Globus pallidus (tissue), 1 donor: Measurements from ENCODE around the gene PRKN.
A peak's percentile ranks its signal among the peaks of the same experiment; 100 is the strongest.

Experiments used
- DNase-seq: peaks from one replicate; pipeline ENCODE4 v3.0.0-alpha.2; 2015; ENCODE audit warnings: low spot score

Gene PRKN

DNA sequence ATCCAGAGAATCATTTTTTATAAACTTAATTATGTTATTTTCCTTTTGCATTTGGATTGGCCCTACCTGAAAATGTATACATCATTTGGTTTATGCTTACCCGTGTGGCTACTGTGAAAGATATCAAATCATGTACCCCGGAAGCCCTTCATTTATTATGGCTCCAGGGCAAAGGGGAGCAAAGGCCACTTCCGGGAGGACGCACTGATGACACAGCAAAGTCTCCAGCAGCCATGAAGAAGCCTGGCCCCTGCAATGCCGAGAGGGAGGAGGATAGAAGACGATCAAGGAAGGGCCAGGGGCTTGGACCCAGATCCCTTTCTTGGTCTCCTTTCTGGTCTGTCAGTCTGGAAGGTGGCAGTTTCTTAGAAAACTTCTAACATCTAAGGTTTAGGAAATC, 1073.4 kb downstream of the PRKN start:
- DNase-seq = no peak

DNA sequence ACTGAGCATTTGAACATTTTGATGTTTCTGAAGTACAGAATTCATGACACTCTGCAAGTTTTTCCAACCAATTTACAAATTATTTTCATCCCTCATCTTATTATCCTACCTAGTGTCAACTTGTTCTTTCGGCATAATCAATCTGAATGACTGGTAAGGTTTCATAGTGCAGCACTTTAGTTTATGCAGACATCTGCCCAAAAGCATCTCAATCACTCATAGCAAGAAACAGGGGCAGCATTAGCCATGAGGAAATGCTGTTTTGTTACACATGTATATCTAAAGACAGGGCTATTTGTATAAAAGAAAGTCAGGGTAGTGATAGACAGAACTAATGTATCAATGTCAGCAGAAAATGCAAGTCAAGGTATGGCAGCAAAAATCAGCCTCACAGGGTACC, 1075.6 kb downstream of the PRKN start:
- DNase-seq = no peak

DNA sequence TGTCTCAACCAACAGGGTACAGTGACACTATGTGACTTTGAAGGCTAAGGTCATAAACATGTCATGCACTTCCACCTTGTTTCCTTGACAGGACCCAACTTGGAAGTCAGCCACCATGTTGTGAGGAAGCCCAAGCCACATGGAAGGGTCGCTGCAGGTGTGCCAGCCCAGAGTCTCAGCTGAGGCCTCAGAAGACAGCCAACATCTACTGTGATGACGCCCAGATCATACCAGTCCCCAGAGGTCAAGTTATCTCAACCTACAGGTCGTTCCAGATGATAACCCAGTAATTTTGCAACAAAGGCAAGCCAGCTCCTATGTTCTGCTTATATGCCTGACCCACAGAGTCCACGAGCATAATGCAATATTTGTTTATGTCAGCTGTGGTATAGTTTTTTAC, 1077.7 kb downstream of the PRKN start:
- no peak for DNase-seq

DNA sequence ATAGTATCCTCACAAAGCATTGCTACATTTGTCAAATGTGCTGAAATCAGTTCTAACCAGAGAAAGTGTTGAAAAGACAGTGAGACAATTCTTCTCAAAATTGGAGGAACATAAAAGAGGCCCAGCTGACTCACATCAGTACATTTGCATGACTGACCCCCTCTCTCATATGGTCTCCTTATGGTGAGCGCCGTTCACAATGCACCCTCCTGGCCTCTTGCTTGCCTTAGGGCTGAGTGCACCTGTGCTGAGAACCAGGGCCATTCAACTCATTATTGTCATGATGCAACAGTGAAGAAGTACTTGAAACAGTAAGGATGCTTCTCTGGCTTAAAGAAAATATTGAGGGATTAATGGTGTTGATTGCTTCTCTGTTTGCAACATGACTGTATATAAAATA, 1078.5 kb downstream of the PRKN start:
- no peak for DNase-seq

DNA sequence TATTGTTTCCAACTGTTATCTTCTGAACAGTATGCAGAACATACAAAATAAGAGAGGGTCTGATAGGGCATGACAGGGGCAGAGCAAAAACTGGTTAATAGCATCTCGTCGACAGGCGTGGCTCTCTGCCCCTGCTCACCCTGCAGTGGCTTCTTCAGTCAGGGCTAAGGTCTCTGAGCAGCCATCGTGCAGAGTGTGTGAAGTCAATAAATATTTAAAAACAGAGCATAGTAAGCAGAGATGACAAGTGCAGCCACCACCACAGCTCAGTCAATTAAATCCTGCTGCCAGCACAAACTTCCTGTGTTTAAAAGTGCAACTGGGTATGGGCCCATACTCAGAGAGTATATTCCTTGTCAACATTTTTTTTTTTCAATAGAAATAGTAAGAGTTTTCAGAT, 1080.3 kb downstream of the PRKN start:
- DNase-seq = no peak

DNA sequence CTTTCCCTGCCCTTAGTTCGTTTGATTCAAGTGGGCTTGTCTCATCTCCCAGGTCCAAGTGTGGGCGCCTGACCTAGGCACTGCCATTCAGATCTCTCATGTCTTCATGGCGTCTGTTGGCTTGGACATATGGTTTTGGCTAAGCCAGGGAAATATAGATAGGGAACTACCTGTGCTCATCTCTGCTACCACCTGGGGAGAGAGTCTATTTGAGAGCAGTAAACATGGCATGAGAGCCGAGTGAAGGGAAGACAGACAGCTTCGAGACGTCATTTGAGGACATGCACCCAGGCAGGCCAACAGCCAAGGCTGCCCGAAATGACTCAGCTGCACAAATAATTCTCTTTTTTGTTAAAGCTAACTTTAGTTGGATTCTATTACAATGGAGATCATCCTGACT, 1083.0 kb downstream of the PRKN start:
- no peak for DNase-seq

DNA sequence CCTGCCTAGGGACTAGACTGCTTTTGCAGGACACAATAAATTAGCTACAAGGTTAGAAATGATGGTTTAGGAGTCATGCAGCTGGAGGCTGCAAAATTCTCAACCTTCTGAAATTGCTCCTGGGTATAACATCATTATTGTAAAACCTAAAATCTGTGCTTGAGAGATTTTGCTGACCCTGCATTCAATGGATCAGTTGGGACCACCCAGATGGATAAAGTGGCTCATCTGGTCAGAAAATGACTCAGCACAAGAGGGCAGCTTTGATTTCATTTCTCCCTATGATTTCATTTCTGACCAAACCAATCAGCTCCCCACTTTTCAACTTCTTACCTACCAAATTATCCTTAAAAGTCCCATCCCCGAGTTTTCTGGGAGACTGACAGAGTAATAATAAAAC, 1086.4 kb downstream of the PRKN start:
- no peak for DNase-seq

DNA sequence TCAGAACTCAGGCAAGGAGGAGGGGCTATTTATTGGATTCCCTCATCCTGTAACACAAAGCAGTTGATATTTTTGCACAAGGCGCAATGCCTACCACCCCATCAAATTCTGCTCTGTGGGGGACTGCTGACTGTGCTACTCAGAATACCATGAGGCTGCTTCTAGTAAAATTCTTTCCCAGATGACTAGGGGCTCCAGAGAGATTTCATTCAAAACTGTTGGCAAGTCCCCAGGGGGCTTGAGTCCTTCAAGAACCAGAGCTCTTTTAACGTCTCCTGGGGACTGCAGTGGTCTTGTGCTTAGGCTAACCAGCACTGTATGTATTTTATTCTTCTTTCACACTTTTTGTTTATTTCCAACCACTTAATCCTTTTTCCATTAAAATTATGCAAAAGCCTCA, 1087.8 kb downstream of the PRKN start:
- DNase-seq = peak; percentile 59

DNA sequence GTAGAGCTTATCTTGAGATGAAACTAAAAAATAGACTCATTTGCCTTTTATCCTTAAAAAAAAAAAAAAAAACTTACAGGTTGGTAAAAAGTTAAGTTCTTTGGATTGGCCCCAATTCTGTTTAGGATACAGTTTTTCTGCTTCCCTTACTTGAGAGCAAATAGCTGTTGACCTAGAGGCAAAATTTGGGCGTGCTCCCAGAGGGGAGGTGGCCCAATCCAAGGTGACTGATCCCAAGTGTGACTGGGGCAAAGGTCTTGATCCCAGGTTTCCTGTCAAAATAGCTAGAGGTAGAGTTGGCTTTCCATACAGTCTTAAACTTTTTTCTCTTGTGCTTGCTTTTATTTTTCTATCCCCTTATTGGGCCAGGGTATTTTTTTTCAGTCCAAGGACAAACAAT, 1089.9 kb downstream of the PRKN start:
- DNase-seq = no peak

DNA sequence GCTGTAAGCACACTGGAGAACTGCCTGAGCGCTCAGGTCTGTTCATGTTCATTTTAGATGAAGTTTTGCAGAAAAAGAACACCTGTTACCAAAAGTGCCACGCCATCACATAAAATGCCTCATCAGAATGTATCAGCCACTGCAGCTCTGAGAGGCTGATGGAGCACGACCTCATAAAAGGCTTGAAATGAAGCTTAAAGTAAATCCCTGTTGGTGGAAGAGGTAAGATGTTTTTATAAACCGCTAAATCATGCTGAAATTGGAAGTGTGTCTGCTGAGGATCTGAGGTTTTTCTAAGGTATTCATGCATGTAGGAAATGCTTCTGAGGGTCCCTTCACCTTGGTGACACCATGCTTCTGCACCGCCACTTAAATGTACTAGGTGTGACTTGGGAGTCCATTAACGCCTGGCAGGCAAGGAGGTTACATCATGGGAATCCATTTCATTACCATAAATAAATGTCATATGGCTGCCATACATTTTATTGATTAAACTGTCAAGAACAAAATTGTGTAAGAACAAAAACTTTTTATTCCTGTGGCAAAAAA, 1090.6 kb downstream of the PRKN start:
- no peak for DNase-seq

DNA sequence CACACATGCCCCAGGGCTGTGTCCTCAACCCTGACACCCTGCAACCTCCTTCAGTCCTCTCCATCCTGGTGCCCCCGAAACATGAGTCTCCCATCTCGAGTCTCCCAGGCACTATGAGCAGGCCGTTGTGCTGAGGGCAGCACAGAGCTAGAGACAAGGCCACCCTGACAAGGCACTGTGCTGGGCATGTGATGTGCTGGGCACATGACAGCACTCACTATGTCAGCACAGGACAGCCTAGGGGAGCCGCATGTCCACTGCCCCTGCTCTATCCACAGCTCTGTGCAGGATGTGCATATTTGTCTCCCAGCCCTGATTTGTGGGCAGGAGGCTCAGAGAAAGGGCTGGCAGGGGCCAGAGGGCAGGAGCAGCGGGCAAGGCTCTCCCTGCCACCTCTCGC, 1091.6 kb downstream of the PRKN start:
- no peak for DNase-seq

DNA sequence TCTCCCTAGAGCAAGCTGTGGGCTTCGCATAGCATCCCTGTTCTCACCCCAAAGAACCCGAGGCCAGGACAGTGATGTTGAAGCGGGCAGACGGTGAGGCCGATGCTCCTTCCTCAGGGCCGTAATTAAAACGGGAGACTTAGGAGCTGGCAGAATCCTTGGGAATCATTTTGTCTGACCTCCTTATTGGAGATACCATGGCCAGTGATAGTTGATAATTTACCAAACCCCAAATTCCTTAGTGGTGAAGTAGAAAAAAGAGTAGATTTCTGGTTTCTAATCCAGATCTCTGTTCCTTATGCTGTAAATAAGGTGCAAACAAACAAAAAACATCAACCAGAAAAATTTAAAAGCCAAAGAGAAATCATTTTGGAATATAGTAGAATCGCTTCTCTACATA, 1092.7 kb downstream of the PRKN start:
- no peak for DNase-seq

DNA sequence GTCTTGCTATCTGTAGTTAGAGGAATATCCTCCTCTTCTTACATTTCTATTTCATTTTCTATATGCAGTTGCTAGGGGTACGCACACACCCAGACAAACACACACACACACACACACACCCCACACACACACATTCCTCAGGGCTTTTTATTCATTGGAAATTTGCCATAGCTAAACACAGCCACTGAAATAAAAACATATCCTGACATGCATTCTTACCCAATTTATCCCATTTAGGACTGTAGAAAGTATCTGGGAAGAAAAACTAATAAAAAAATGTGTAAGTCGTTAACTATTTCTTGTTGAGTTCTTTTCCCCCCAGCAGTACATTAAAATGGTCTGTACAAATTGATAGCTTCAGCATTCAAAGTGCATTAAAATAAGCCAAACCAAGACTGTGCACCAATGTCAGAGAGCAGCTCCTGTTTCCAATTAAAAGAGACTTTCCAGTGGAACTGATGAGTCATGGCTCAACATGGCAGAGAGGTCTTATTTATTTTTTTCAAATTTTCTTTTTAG, 1095.8 kb downstream of the PRKN start:
- no peak for DNase-seq

DNA sequence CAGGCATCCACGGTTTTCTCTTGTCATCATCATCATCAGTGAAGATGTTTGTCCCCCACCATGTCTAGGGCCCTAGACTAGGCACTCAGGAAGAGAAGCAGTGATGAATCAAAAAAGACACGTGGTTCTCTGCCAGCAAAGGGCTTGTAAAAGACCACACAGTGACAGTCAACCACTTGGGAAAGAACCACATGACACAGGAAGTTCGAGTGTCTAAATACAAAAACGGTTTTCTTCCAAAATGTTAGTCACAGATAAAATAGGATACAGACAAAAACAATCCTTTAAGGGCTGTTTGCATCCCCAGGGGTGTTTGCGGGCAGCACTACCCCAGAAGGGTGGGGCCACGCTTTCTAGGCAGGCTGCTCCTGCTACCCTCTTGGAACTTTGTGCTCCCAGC, 1096.9 kb downstream of the PRKN start:
- DNase-seq = no peak

DNA sequence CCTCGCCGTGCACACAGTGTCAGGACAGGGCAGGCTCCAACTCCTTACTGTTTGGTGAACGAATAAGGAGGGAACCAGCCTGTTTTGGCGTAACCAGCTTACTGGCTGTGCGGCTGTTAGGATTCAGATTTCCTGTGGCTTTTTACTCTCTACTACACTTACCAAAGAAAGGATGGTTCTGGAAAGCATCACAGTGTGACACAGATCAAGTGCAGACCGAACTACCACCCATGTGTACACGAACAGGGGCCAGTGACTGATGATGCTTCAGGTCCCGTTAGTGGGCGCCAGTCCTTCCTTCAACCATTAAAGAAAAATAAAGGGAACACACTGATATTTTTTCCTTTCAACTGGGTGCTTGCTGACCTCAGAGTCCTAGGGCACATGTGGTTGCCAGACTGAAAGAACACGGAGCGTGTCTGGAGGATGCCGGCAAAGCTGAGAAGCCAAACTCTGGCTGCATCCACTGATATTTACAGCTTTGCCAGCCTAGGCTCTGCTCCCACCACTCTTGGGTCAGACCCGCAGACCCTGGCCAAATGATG, 1101.4 kb downstream of the PRKN start:
- no peak for DNase-seq

DNA sequence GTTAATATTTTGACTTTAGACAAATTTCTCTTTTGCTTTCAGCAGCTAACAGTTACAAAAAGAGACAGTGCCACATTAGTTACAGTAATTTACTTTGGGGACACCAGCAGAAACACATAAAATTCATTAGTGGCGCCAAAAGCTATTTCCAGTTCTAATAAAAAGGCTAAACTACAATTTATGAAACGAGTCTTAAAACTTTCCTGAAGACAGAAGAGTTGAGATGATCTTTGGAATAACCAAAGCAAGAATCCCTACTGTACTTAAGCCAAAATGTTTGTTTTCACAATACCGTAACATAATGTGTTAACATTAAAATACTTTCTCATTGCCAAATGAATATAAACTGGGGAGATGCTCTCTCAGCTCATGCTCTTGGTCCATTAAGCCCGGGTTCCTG, 1103.5 kb downstream of the PRKN start:
- no peak for DNase-seq

DNA sequence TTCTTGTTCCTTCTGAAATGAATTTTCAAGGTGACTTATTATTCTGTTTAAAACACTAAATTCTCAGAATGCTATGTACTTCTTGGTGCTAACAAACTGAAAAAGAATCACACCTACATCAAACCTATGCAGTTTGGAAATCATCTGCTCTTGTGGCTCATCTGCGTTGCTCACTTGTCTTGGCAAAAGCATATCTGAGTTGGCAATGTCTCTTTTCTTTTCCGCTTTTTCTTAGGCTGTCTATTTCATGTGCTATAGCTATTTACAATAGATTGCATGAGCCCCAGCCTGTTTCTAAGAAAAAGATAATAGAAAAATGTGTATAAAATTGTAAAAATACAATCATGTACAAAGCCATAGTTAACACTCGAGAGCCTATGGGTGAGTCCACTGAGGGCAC, 1104.8 kb downstream of the PRKN start:
- no peak for DNase-seq

DNA sequence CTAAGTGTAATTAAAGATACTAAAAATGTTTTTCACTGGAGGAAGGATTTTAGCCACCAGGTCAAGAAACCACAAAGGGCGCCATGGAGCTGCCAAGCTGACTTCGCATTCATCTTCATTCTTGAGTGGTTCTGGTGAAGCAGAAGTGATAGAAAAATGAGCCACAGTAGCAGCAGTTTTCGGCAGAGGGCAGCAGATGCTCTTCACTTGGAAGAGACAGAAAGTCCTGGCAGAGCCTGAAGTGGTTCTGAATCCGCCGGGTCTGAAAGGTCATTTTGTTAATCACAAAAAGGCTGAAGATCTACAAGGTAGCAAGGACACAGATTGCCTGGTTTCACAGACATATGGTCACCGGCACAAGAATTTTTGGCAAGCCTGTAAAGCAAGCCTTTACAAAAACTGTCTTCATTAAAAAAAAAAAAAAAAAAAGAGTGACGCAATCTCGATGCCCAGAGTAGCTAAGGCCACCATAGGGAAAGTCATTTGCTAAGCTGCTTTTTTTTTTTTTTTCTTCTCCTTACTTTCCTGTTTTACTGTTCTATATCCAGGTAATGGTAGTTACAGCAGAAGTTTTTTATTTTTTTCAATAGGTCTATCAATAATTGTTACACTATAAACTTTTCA, 1108.6 kb downstream of the PRKN start:
- DNase-seq = peak; percentile 84

DNA sequence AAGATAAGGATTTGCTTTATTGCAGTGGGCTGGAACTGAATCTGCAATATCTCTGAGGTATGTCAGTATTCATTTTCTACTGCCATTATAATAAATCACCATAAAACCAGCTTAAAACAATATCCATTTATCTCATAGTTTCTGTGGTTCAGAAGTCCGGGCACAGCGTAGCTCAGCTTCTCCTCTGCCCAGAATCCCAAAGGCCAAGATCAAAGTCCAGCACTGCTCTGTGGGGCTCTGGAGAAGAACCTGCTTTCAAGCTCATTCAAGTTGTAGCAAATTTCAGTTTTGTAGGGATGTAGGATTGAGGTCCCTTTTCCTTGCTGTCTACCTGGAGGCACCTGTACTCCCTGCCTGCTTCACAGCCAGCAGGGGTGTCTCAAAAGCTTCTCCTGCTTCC, 1113.9 kb downstream of the PRKN start:
- DNase-seq = no peak

DNA sequence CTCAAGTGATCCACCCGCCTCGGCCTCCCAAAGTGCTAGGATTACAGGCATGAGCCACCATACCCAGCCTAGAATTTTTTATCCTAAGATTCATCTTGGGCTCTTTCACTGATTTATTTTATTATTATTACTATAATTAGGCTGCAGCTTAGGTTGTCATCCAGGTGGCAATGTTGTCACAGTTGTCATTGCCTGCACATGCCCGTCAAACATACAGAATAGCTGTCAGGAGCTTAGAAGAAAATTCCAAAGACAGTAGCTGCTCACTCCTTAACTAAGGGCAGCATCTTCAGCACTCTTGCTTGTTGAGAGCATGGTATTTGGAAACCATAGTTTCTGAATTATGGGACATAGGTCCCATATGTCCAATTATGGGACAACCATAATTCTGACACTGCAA, 1118.8 kb downstream of the PRKN start:
- DNase-seq = no peak

DNA sequence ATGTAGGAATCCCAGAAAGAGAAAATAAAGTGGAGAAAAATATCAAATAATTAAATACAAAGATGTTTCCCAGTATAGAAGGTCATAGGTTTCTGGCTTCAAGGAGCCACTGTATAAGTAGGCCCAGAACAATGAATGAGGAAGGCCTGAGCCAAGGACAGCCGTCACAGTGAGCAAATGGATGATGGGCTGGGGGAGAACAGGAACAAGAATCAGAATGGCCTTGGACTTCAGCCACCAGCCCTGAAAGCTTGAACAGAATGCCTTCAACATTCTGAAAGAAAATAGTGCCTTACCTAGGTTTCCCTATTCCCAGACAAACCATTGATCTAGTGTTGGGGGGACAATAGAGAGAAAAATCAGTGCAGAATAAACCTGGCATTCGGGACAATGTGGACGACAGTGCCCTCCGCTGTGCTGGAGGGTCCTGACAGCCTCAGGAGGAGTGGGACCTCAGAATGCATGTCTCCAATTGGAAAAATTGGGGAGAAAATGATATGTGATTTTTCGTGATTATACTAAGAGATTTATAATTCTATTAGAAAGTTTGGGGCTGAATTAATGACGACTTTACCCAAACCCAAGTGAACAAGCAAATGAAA, 1119.8 kb downstream of the PRKN start:
- DNase-seq = no peak

DNA sequence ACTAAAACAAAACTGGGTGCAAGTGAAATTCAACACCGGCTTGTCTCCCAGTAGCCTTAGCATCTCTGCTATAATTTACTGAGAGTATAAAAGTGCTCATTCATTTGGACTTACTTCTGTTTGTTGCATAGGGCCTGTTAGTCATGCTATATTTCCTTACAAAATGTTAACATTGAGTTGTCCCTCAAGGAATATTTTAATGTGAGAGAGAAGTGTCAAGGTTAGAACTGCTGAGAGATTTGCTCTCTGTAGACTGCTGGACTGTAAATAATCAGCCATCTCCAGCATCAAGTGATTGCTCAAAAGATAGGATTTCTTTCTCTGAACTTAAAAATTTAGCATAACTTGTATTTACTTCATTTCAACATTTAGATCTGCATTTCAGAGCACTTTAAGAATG, 1125.2 kb downstream of the PRKN start:
- DNase-seq = no peak

DNA sequence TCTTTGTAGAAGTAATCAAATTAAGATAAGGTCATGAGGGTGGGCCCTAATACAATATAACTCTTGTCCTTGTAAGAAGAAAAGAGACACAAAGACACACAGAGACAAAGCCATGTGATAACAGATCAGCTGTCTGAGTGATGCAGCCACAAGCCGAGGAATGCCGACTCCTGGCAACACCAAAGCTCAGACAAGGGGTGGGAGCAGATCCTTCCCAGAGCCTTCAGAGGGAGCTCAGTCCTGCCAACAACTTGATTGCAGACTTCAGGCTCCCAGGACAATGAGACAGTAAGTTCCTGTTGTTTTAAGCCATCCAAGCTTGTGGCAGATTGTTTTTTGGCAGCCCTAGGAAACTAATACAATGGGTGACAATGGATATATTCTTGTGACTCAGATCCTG, 1128.7 kb downstream of the PRKN start:
- DNase-seq = no peak
